H1 (cell line): ENCODE measurements around the gene INHBC. TPM values are rescaled to one million over a fixed set of nuclear protein-coding genes. Genes with fewer than 3 reads are reported as not detected.

Source experiments
- BRCA1 ChIP-seq: IDR thresholded peaks from 2 replicates; pipeline ENCODE4 v1.6.1; 2012; ENCODE audit warnings: low read depth, low read length, improper control_type of control experiment
- CTBP2 ChIP-seq: IDR thresholded peaks from 2 replicates; pipeline ENCODE4 v1.7.0; 2011; ENCODE audit warnings: borderline replicate concordance, mild to moderate bottlenecking, moderate library complexity, mixed read lengths, low read length; ENCODE audit not compliant: insufficient read depth, insufficient read length
- EGR1 ChIP-seq: IDR thresholded peaks from 2 replicates; pipeline ENCODE4 v1.6.1; 2011; ENCODE audit warnings: low read depth, low read length, borderline replicate concordance
- FOSL1 ChIP-seq: IDR thresholded peaks from 2 replicates; pipeline ENCODE4 v1.6.1; 2011; ENCODE audit warnings: mild to moderate bottlenecking, low read depth, low read length, moderate library complexity; ENCODE audit not compliant: insufficient read depth
- JUN ChIP-seq: IDR thresholded peaks from 2 replicates; pipeline ENCODE4 v1.6.1; 2011; ENCODE audit warnings: low read depth, mild to moderate bottlenecking, improper control_type of control experiment, low read length
- KDM4A ChIP-seq: IDR thresholded peaks from one replicate; pipeline ENCODE4 v1.7.1; 2012; ENCODE audit warnings: low read depth, mild to moderate bottlenecking, moderate library complexity, low read length, inconsistent platforms; ENCODE audit not compliant: severe bottlenecking
- POU5F1 ChIP-seq: IDR thresholded peaks from 2 replicates; pipeline ENCODE4 v1.6.1; 2011; ENCODE audit warnings: low read depth, mild to moderate bottlenecking, low read length, moderate library complexity
- SP1 ChIP-seq: IDR thresholded peaks from 2 replicates; pipeline ENCODE4 v1.6.1; 2011; ENCODE audit warnings: low read depth, low read length
- YY1 ChIP-seq: IDR thresholded peaks from 2 replicates; pipeline ENCODE4 v1.6.1; 2011; ENCODE audit warnings: low read depth, mild to moderate bottlenecking, low read length
- polyA plus RNA-seq, 7 experiments: library from polyadenylated mRNA; depleted of rRNA in 3 of 7; stranded (reverse) in 5 of 7; unstranded in 2 of 7; fragments of >200 nt in 5 of 7; fragments of 200-250 nt in 2 of 7; gene quantifications; 1 replicate in 5 of 7; 2 replicates in 1 of 7; 4 replicates in 1 of 7; pipeline versions ENCODE4 v1.2.1 to v1.2.3, GENCODE V29; 2011 to 2013; ENCODE audit warnings: missing spikeins in 2 of 7, mixed read lengths in 2 of 7
- total RNA-seq: library from RNA; stranded (reverse); fragmentation: NEBNext Ultra II Directional; extraction: Animal tissue kit (Norgen Biotek cat#: 25700); gene quantifications from 2 replicates; pipeline ENCODE4 v1.2.1, GENCODE V29; 2021
- TF ChIP-seq, protein P1 (sequence below): fragments of 300-600 bp; sonication (generic); IDR thresholded peaks from 2 replicates; pipeline ENCODE4 v1.7.1; 2012; ENCODE audit warnings: low read length, moderate library complexity, mild to moderate bottlenecking, inconsistent platforms; ENCODE audit not compliant: insufficient replicate concordance

The INHBC gene
- total and polyA plus RNA-seq, 2 of the 8 experiments (the other 6 are each of a cell fraction or from before 2014, with no cell fraction given): 0.15 TPM; not detected in 1

- TF ChIP-seq, protein P1, sequence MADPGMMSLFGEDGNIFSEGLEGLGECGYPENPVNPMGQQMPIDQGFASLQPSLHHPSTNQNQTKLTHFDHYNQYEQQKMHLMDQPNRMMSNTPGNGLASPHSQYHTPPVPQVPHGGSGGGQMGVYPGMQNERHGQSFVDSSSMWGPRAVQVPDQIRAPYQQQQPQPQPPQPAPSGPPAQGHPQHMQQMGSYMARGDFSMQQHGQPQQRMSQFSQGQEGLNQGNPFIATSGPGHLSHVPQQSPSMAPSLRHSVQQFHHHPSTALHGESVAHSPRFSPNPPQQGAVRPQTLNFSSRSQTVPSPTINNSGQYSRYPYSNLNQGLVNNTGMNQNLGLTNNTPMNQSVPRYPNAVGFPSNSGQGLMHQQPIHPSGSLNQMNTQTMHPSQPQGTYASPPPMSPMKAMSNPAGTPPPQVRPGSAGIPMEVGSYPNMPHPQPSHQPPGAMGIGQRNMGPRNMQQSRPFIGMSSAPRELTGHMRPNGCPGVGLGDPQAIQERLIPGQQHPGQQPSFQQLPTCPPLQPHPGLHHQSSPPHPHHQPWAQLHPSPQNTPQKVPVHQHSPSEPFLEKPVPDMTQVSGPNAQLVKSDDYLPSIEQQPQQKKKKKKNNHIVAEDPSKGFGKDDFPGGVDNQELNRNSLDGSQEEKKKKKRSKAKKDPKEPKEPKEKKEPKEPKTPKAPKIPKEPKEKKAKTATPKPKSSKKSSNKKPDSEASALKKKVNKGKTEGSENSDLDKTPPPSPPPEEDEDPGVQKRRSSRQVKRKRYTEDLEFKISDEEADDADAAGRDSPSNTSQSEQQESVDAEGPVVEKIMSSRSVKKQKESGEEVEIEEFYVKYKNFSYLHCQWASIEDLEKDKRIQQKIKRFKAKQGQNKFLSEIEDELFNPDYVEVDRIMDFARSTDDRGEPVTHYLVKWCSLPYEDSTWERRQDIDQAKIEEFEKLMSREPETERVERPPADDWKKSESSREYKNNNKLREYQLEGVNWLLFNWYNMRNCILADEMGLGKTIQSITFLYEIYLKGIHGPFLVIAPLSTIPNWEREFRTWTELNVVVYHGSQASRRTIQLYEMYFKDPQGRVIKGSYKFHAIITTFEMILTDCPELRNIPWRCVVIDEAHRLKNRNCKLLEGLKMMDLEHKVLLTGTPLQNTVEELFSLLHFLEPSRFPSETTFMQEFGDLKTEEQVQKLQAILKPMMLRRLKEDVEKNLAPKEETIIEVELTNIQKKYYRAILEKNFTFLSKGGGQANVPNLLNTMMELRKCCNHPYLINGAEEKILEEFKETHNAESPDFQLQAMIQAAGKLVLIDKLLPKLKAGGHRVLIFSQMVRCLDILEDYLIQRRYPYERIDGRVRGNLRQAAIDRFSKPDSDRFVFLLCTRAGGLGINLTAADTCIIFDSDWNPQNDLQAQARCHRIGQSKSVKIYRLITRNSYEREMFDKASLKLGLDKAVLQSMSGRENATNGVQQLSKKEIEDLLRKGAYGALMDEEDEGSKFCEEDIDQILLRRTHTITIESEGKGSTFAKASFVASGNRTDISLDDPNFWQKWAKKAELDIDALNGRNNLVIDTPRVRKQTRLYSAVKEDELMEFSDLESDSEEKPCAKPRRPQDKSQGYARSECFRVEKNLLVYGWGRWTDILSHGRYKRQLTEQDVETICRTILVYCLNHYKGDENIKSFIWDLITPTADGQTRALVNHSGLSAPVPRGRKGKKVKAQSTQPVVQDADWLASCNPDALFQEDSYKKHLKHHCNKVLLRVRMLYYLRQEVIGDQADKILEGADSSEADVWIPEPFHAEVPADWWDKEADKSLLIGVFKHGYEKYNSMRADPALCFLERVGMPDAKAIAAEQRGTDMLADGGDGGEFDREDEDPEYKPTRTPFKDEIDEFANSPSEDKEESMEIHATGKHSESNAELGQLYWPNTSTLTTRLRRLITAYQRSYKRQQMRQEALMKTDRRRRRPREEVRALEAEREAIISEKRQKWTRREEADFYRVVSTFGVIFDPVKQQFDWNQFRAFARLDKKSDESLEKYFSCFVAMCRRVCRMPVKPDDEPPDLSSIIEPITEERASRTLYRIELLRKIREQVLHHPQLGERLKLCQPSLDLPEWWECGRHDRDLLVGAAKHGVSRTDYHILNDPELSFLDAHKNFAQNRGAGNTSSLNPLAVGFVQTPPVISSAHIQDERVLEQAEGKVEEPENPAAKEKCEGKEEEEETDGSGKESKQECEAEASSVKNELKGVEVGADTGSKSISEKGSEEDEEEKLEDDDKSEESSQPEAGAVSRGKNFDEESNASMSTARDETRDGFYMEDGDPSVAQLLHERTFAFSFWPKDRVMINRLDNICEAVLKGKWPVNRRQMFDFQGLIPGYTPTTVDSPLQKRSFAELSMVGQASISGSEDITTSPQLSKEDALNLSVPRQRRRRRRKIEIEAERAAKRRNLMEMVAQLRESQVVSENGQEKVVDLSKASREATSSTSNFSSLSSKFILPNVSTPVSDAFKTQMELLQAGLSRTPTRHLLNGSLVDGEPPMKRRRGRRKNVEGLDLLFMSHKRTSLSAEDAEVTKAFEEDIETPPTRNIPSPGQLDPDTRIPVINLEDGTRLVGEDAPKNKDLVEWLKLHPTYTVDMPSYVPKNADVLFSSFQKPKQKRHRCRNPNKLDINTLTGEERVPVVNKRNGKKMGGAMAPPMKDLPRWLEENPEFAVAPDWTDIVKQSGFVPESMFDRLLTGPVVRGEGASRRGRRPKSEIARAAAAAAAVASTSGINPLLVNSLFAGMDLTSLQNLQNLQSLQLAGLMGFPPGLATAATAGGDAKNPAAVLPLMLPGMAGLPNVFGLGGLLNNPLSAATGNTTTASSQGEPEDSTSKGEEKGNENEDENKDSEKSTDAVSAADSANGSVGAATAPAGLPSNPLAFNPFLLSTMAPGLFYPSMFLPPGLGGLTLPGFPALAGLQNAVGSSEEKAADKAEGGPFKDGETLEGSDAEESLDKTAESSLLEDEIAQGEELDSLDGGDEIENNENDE: no peak
- TF ChIP-seq CTBP2 (no peak), BRCA1 (no peak), SP1 (peak; percentile 88), JUN (no peak), KDM4A (no peak), YY1 (no peak), EGR1 (no peak), FOSL1 (no peak), POU5F1 (no peak)
Measured at GRCh38 chr12:57454566-57455373, 20.2 kb downstream of the INHBC start, which contains the start of gene INHBE (continued).
